H1 (cell line): ENCODE data around the gene CUL9. TPM values are rescaled to one million over a fixed set of nuclear protein-coding genes. Genes with fewer than 3 reads are reported as not detected.

Experiments
- BCL11A ChIP-seq, 2 experiments: IDR thresholded peaks; one replicate each; pipeline ENCODE4 v1.6.1; 2011; ENCODE audit warnings: low read depth in 2 of 2, low read length in 2 of 2, mild to moderate bottlenecking in 2 of 2
- MAFK ChIP-seq: IDR thresholded peaks from 2 replicates; pipeline ENCODE4 v1.6.1; 2012; ENCODE audit warnings: low read depth, mild to moderate bottlenecking, improper control_type of control experiment, low read length
- SRF ChIP-seq: IDR thresholded peaks from 2 replicates; pipeline ENCODE4 v1.6.1; 2011; ENCODE audit warnings: mild to moderate bottlenecking, low read depth, low read length, moderate library complexity
- polyA plus RNA-seq, 7 experiments: library from polyadenylated mRNA; depleted of rRNA in 3 of 7; stranded (reverse) in 5 of 7; unstranded in 2 of 7; fragments of >200 nt in 5 of 7; fragments of 200-250 nt in 2 of 7; gene quantifications; 1 replicate in 5 of 7; 2 replicates in 1 of 7; 4 replicates in 1 of 7; pipeline versions ENCODE4 v1.2.1 to v1.2.3, GENCODE V29; 2011 to 2013; ENCODE audit warnings: missing spikeins in 2 of 7, mixed read lengths in 2 of 7
- total RNA-seq: library from RNA; stranded (reverse); fragmentation: NEBNext Ultra II Directional; extraction: Animal tissue kit (Norgen Biotek cat#: 25700); gene quantifications from 2 replicates; pipeline ENCODE4 v1.2.1, GENCODE V29; 2021

Gene CUL9
- total and polyA plus RNA-seq, 2 of the 8 experiments (the other 6 are each of a cell fraction or from before 2014, with no cell fraction given) = 7.7 to 9.8 TPM

- TF ChIP-seq BCL11A (IDR thresholded peaks at IDR 0.05; ENCODE audit: low read depth in 2 of 2, low read length in 2 of 2) (no peak), MAFK (no peak), SRF (no peak)
Observed at GRCh38 chr6:43203718-43204095, 21.7 kb downstream of the CUL9 start (continued).
